HG03521 (cell line): ENCODE results near the gene RNF2.
"Not testable (repeated sequence)": the region's sequence is repeated elsewhere in the genome, so short reads cannot be mapped to it uniquely, and the experiment has no call there.

ENCODE experiments used
- ATAC-seq: cut with Tn5 transposase; IDR thresholded peaks from one replicate; pipeline ENCODE4 v1.9.1; 2021; ENCODE audit warnings: mild to moderate bottlenecking, moderate library complexity; ENCODE audit not compliant: unreplicated experiment

RNF2 gene

DNA sequence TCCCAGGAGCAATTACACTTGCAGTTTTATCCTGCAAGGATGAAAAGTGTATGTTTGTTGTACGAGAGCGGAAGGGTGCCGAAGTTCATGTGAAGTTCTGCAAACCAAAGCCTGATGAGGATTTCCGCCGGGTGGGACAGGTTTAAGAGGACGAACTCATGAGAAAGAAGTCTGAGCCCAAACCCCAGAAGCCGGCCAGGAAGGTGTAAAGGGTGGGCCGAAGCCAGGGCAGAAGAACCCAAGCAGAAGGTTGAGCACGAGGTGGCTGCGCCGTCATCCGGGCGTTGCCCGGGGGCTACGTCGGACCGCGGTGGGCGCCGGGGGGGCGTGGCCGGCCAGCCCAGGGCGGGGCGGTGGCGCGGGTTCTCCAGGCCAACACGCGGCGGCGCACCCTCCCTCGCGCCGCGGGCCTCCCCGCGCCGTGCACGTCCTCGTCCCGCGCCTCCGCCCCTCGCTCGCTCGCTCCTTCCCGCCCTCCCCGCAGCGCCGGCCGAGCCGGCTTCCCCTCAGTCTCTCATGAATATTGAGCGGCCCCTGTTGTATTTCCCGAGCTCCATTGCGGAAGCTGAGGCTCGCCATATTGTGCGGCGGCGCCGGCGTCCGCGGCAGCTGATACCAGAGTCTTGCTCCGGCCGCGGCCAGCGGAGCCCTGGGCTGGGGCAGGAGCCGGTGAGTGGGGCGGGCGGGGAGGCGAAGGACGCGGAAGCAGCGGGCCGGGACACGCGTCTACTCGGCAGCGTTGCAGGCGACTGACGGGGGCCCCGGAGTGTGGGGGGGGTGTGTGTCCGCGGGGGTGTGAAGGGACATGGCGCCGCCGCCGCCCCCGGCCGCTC lies at the start of gene RNF2:
TSS of gene RNF2 (plus strand) at position 578 of the 833 bp plus-strand sequence. CDS start 41,996 bp downstream, outside the sequence.
- ATAC-seq = peak; percentile 85

DNA sequence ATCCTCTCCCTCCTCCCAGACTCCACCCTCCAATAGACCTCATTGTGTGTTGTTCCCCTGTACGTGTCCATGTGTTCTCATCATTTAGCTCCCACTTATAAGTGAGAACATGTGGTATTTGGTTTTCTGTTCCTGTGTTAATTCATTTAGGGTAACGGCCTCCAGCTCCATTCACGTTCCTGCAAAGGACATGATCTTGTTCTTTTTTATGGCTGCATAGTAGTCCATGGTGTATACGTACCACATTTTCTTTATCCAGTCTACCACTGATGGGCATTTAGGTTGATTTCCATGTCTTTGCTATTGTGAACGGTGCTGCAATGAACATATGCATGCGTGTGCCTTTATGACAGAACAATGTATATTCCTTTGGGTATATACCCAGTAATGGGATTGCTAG lies 45.4 kb upstream of the RNF2 start:
- not testable (repeated sequence) for ATAC-seq

- not testable (repeated sequence) for ATAC-seq
These were observed 44.0 kb upstream of the RNF2 start for GRCh38 chr1:185001312-185001880.

DNA sequence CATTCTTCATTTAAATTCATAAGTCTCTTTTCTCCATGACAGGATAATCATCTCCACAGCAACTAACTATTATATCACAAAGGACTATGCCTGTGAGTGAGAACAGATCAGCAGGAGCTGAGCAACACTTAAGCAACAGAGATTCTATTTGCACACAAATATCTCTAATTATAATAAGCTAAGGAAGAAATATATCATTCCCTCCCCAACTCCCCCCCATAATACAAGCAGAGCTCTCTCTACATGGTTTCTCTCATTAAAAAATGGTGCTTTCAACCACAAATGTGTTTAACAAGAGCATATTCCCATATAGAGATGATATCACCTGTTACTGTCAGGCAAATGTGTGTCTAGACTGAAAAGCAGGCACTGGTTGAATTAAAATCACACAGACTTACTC lies 36.5 kb upstream of the RNF2 start:
- ATAC-seq = no peak

GRCh38 chr1:185010361-185010760 lies 35.0 kb upstream of the RNF2 start:
- ATAC-seq = no peak

DNA sequence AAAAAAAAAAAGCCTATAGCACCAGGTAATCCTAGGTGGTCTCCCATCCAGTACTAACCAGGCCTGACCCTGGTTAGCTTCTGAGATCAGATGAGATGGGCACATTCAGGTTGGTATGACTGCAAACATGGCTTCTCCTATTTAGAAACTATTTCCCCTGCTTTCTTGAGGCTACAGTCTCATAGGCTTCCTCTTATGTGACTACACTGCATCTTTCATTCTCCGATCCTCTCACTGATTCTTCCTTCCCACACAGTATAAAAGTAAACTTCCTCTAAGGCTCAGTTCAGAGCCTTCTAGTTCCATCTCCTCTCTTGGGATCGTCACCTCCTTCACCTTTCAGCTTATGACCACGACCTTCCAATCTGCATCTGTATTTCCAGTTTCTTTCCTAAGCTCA lies 30.4 kb upstream of the RNF2 start:
- ATAC-seq = no peak

DNA sequence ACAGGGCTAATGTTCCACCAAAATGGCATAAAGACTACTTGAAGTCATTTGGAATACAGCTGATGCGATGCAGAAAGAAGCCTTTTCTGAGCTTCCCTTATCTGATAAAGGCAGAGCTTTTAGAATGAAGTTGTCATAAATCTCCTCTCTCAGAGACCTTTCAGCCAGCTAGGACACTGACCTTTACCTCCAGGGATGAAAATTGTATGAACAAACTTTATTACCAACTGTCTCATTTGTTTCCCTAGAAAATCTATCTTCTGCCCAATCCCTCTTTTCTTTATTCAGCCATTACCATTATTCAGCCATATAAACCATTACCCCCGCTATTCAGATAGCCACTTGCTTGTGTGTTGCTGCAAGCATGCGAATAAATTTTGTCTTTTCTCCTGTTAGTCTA lies 29.7 kb upstream of the RNF2 start:
- ATAC-seq = no peak

DNA sequence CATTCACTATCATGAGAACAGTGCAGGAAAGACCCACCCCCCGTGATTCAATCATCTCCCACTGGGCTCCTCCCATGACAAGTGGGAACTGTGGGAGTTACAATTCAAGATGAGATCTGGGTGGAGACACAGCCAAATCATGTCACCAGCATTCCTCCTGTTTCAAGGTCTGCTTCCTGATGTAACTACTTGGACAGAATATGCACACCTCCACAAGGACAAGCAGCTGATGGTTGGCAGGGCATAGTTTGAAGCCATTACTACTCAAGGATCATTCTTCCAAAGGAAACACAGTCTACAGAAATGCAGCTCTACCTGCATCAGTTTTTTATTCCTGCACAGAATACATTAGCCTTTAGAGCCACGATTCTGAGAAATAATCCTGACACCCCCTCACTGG lies 28.5 kb upstream of the RNF2 start:
- ATAC-seq = no peak

GRCh38 chr1:185017338-185017737 lies 28.0 kb upstream of the RNF2 start:
- ATAC-seq = no peak

DNA sequence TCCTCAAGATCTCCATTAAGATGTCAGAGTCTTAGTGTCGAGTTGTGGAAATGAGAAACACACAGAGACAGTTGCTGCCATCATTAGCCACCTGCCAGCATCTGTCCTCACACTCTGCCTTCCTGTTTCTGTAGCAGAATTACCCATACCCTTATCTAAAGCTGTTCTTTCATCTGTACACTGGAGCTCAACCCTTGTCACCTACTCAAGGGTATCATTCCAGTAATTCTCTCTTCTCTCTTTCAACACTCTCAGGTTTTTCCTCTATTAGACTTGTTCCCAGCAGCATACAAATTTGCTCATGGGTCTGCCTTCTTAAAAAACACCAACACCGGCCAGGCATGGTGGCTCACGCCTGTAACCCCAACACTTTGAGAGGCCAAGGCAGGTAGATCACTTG lies 27.4 kb upstream of the RNF2 start:
- no peak for ATAC-seq

- no peak for ATAC-seq
These were observed 18.0 kb upstream of the RNF2 start for GRCh38 chr1:185027252-185027882.

GRCh38 chr1:185033686-185034085 lies 11.7 kb upstream of the RNF2 start:
- no peak for ATAC-seq

DNA sequence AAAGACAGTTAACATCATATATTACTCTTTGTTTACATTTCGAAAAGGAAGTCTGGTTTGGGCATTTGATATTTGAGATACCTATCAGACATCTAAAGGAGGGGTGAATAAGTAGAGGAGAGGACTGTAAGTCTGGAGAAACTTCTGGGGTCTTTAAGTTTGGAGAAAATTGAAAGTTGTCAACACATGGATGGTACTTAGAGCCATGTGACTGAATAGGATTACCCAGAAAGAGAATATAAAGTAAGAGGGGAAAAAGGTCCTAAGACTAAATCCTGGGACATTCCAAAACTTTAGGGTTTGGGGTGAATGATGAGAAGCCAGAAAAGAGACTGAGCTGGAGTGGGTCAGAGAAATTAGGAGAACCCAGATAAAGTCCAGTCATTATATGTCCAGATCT lies 10.1 kb upstream of the RNF2 start:
- no peak for ATAC-seq

DNA sequence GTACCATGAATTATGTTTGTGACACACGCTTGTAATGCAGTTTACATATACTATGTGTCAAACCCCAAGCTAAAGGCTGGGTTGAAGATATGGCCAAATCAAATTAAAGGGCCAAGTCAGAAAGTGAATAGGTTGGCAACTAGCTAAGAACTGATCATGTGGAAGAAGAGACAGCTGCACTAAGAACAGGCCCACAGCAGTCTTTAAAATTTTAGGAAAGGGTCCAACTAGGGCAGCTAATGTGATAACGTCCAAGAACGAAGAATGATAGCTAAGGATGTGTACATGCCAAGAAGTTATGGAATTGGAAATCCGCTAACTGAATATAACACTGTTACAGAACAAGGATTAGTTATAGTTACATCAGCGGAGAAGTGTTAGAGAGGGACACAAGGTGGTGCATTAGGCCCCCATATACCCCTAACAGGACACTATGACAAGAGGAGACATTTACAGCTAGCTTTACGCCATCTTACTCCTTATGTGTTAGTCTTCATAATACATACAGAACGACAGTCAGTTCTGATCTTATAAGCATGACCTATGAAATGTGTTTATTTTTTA lies 6.5 kb upstream of the RNF2 start:
- no peak for ATAC-seq

DNA sequence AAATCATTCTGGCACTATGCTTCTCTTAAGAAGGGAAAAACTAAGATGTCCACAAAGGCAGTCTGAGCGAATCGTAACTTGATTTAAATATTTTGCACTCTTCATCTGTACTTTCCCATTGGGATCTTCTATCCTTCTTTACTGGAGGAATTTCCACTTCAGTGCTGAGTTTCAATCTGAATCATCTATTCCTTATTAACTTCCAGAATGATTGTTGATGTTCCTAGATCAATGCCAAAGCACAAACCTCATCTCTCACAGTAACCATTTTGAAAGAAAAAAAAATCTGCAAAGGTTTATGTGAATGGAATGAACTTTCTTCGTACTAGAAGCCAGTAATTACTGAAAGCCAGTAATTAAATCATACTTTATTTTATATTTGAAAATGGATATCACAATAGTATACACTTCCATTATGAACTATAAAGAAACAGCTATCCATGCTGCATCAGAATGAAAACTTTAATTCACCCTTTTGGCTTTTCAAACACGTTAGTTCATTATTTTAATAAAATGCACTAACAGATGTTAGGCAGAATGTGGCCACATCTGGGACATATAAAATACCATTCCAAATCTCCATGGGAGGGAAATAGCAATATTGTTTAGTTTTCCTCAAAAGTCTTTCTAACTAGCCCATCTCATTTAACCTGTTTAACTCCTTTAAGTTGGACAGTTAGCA lies 5.5 kb upstream of the RNF2 start:
- ATAC-seq = no peak

- no peak for ATAC-seq
These were observed 5.0 kb upstream of the RNF2 start for GRCh38 chr1:185040408-185040735.

- no peak for ATAC-seq
These were observed 3.6 kb upstream of the RNF2 start for GRCh38 chr1:185041742-185042141.

DNA sequence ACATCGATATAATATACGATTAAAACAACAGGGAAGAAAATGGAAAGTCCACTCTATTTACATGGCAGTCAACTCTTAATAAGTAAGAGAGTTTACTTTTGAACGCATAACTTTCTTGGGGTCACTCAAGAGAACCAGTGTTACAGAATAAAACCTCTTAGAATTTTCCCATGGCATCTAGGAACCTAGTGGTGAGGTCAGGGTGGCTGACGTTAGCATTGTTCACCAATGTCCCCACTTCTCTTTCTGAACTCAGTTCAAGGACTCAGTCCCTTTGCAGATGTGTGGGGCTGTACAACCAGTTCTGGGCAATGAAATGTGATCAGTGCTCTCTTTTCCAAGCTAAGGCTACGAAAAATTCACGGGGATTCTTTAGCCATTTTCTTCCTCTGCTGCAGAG lies 2.6 kb upstream of the RNF2 start:
- no peak for ATAC-seq

- no peak for ATAC-seq
These were observed 971 bp upstream of the RNF2 start for GRCh38 chr1:185044387-185044786.

GRCh38 chr1:185045814-185046492 lies 595 bp downstream of the RNF2 start:
- ATAC-seq = peak; percentile 24

- no peak for ATAC-seq
These were observed 1.3 kb downstream of the RNF2 start for GRCh38 chr1:185046668-185047067.
